HS-5 (cell line): Measurements from ENCODE around the gene RHOBTB1.
"Not testable (repeated sequence)": the region's sequence is repeated elsewhere in the genome, so short reads cannot be mapped to it uniquely, and the experiment has no call there.

Experiments used
- DNase-seq: peaks from one replicate; pipeline ENCODE4 v3.0.0-alpha.2; 2012; ENCODE audit warnings: low read depth

RHOBTB1 gene

GRCh38 chr10:60906825-60907224 lies 37.2 kb downstream of the RHOBTB1 start:
- not testable (repeated sequence) for DNase-seq

GRCh38 chr10:60906411-60906810 lies 37.6 kb downstream of the RHOBTB1 start:
- no peak for DNase-seq

GRCh38 chr10:60905580-60905979 lies 38.4 kb downstream of the RHOBTB1 start:
- DNase-seq: no peak

GRCh38 chr10:60903096-60903495 lies 40.9 kb downstream of the RHOBTB1 start:
- DNase-seq: no peak

- DNase-seq: no peak
These were observed 42.3 kb downstream of the RHOBTB1 start for GRCh38 chr10:60901561-60902235.

- DNase-seq: no peak
These were observed 44.7 kb downstream of the RHOBTB1 start for GRCh38 chr10:60899266-60899665.

GRCh38 chr10:60898321-60898720 lies 45.7 kb downstream of the RHOBTB1 start:
- no peak for DNase-seq

GRCh38 chr10:60896810-60897209 lies 47.2 kb downstream of the RHOBTB1 start:
- DNase-seq: no peak

GRCh38 chr10:60896033-60896432 lies 48.0 kb downstream of the RHOBTB1 start:
- DNase-seq: no peak

GRCh38 chr10:60894786-60895185 lies 49.2 kb downstream of the RHOBTB1 start:
- no peak for DNase-seq

- no peak for DNase-seq
These were observed 50.8 kb downstream of the RHOBTB1 start for GRCh38 chr10:60893231-60893630.

- no peak for DNase-seq
These were observed 51.4 kb downstream of the RHOBTB1 start for GRCh38 chr10:60892571-60892970.

- DNase-seq: no peak
These were observed 53.2 kb downstream of the RHOBTB1 start for GRCh38 chr10:60890811-60891210.

- no peak for DNase-seq
These were observed 60.8 kb downstream of the RHOBTB1 start for GRCh38 chr10:60883187-60883586.

- DNase-seq: no peak
These were observed 65.8 kb downstream of the RHOBTB1 start for GRCh38 chr10:60878224-60878623.

GRCh38 chr10:60877777-60878120 lies 66.2 kb downstream of the RHOBTB1 start:
- DNase-seq: no peak

- no peak for DNase-seq
These were observed 66.8 kb downstream of the RHOBTB1 start for GRCh38 chr10:60877061-60877776.

- DNase-seq: no peak
These were observed 70.2 kb downstream of the RHOBTB1 start for GRCh38 chr10:60873758-60874157.

GRCh38 chr10:60872451-60872850 lies 71.5 kb downstream of the RHOBTB1 start:
- DNase-seq: no peak

GRCh38 chr10:60871215-60871614 lies 72.8 kb downstream of the RHOBTB1 start:
- DNase-seq: no peak

- DNase-seq: no peak
These were observed 73.2 kb downstream of the RHOBTB1 start for GRCh38 chr10:60870803-60871202.

- no peak for DNase-seq
These were observed 73.6 kb downstream of the RHOBTB1 start for GRCh38 chr10:60870416-60870728.

GRCh38 chr10:60869652-60870415 lies 74.2 kb downstream of the RHOBTB1 start:
- no peak for DNase-seq
